C4-2B (cell line): ENCODE measurements around the gene CHST1.

ENCODE experiments used
- H3K27ac ChIP-seq: fragments of 450-650 bp; 2 replicates; pipeline ENCODE4 v1.5.1; 2017
- CTCF ChIP-seq: fragments of 450-650 bp; conservative IDR thresholded peaks from 2 replicates; pipeline ENCODE4 v1.5.1; 2017; ENCODE audit warnings: mild to moderate bottlenecking
- ZFX ChIP-seq: fragments of 450-650 bp; IDR thresholded peaks from 2 replicates; pipeline ENCODE4 v1.6.1; 2017

The CHST1 gene, protein sequence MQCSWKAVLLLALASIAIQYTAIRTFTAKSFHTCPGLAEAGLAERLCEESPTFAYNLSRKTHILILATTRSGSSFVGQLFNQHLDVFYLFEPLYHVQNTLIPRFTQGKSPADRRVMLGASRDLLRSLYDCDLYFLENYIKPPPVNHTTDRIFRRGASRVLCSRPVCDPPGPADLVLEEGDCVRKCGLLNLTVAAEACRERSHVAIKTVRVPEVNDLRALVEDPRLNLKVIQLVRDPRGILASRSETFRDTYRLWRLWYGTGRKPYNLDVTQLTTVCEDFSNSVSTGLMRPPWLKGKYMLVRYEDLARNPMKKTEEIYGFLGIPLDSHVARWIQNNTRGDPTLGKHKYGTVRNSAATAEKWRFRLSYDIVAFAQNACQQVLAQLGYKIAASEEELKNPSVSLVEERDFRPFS

DNA sequence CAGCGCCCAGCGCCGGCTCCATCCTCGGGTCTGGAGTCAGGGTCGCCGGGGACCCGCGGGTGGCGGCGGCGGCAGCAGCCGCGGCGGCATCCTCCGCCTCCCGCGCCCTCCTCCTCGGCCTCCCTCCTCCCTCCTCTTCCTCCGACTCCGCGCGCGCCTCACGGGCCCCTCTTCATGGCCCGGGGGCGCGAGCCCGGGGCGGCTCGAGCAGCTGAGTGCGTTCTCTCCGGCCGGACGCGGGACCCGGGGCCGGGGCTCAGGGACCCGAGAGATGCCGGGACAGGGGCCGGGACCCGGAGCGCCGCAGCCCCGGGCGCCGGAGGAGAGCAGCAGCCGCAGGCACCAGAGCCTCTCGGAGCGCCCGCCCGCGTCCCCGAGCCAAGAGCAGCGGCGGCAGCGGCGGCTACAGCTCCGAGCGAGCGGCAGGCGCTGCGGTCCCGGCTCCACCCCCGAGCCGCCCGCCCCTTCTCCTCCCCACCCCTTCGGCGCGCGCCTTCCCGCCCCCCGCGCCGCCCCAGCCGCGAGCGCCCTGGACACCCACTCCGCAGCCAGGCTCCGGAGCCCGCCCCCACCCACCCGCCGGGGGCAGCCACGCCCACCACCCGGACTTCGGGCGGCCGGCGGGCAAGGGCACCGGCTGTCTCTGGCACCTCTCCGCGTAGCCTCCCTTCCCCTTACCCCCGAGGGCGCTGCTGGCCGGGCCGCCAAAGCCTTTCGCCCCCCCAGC, at the start of gene CHST1:
Gene CHST1 (minus strand): TSS at position 417 of the 727 bp plus-strand sequence. CDS start 14,699 bp downstream, outside the sequence.
- TF ChIP-seq CTCF (no peak), ZFX (no peak)
- H3K27ac ChIP-seq: no peak within 1 kb of the TSS

DNA sequence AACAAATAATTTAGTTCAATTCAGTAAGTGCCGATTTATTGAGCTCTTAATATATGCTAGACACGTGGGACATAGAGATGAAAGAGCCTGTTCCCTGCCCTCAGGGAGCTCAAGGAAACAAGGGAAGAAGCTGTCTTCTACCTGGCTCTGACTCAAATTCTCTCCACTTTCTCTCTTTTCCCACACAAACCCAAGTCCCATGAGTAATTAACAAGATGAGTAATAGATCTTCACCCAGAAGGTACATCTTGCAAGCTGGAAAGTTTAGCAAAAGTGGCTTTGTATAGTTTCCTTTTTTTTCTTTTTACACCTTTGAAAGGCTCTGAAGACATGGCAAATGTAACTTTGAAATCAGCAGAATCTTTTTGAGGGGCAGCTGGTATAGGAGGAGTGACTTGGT, 48.2 kb upstream of the CHST1 start:
- no peak for TF ChIP-seq ZFX
- no peak for TF ChIP-seq CTCF
- H3K27ac ChIP-seq: no peak overlapping the region

GRCh38 chr11:45710561-45710960, 45.1 kb upstream of the CHST1 start:
- TF ChIP-seq CTCF: no peak
- no peak for TF ChIP-seq ZFX

GRCh38 chr11:45708887-45709663, 43.7 kb upstream of the CHST1 start:
- TF ChIP-seq CTCF (no peak), ZFX (no peak)

More at GRCh38 chr11:45710561-45710960, 45.1 kb upstream of the CHST1 start:
- H3K27ac ChIP-seq: no peak overlapping the region

DNA sequence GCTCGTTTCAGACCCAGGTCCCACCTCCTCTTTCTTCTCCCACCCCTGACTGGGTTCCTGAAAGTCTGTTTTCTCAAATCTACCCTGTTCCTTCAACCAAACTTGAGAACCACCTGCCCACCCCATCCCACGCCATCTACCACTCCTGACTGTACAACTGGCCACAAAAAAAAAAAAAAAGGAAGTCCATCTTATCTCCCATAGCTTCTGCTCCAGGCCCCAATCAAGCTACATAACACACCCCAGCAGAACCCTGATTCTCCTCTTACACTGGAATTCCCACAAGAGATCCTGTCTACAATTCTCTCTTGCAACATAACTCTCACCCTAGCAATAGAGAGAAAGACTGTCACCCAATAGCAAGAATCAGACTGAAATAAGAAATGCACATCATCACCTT, 39.2 kb upstream of the CHST1 start:
- H3K27ac ChIP-seq: no peak overlapping the region
- no peak for TF ChIP-seq CTCF
- TF ChIP-seq ZFX: no peak

More at GRCh38 chr11:45708887-45709663, 43.7 kb upstream of the CHST1 start:
- H3K27ac ChIP-seq: no peak overlapping the region

- no peak overlapping the region for H3K27ac ChIP-seq
- no peak for TF ChIP-seq ZFX
- TF ChIP-seq CTCF: no peak
Observed at GRCh38 chr11:45704133-45704532, 38.7 kb upstream of the CHST1 start.
